ENCODE results near the gene TMEM81.

Gene TMEM81

DNA sequence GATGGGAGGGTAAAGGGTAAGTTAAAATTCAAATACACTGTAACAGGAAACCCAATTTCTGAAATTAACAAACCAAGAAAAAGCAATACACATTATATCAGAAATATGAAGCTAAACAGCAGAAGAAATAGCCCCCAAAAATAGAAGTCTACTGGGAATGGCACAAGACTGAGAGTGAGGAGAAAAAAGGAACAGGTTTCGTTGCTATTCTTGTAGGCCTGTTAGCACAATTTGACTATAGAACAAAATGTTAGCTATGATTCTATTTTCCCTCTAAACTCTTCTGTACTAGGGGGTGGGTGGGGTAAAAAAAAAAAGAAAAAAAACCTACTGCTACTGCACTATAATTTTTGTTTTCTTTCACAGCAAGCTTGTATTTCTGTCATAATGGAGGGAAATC lies 25.0 kb upstream of the TMEM81 start:
- DNase-seq (ENCODE audit: low read depth in 1 of 2, low spot score in 1 of 2), result no peak
- H3K4me3 ChIP-seq (replicated peaks; ENCODE audit: insufficient read depth, low read length), result no peak overlapping the region
- TF ChIP-seq, protein P1, sequence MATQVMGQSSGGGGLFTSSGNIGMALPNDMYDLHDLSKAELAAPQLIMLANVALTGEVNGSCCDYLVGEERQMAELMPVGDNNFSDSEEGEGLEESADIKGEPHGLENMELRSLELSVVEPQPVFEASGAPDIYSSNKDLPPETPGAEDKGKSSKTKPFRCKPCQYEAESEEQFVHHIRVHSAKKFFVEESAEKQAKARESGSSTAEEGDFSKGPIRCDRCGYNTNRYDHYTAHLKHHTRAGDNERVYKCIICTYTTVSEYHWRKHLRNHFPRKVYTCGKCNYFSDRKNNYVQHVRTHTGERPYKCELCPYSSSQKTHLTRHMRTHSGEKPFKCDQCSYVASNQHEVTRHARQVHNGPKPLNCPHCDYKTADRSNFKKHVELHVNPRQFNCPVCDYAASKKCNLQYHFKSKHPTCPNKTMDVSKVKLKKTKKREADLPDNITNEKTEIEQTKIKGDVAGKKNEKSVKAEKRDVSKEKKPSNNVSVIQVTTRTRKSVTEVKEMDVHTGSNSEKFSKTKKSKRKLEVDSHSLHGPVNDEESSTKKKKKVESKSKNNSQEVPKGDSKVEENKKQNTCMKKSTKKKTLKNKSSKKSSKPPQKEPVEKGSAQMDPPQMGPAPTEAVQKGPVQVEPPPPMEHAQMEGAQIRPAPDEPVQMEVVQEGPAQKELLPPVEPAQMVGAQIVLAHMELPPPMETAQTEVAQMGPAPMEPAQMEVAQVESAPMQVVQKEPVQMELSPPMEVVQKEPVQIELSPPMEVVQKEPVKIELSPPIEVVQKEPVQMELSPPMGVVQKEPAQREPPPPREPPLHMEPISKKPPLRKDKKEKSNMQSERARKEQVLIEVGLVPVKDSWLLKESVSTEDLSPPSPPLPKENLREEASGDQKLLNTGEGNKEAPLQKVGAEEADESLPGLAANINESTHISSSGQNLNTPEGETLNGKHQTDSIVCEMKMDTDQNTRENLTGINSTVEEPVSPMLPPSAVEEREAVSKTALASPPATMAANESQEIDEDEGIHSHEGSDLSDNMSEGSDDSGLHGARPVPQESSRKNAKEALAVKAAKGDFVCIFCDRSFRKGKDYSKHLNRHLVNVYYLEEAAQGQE (IDR thresholded peaks at IDR 0.05; ENCODE audit: insufficient replicate concordance, low read depth), result no peak
- TF ChIP-seq, protein P2, sequence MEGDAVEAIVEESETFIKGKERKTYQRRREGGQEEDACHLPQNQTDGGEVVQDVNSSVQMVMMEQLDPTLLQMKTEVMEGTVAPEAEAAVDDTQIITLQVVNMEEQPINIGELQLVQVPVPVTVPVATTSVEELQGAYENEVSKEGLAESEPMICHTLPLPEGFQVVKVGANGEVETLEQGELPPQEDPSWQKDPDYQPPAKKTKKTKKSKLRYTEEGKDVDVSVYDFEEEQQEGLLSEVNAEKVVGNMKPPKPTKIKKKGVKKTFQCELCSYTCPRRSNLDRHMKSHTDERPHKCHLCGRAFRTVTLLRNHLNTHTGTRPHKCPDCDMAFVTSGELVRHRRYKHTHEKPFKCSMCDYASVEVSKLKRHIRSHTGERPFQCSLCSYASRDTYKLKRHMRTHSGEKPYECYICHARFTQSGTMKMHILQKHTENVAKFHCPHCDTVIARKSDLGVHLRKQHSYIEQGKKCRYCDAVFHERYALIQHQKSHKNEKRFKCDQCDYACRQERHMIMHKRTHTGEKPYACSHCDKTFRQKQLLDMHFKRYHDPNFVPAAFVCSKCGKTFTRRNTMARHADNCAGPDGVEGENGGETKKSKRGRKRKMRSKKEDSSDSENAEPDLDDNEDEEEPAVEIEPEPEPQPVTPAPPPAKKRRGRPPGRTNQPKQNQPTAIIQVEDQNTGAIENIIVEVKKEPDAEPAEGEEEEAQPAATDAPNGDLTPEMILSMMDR (IDR thresholded peaks at IDR 0.05; ENCODE audit: insufficient read depth, low read length), result no peak
- no peak for TF ChIP-seq GABPA (IDR thresholded peaks at IDR 0.05; ENCODE audit: low read depth)
- TF ChIP-seq SPI1 (IDR thresholded peaks at IDR 0.05; ENCODE audit: borderline replicate concordance, low read depth), result no peak
- TF ChIP-seq POLR2AphosphoS5 (IDR thresholded peaks at IDR 0.05; ENCODE audit: low read depth), result no peak
- H3K27ac ChIP-seq (replicated peaks), result no peak overlapping the region
- no peaks in the 10 kb centered on the region for H3K27me3 ChIP-seq (ENCODE audit: insufficient read depth, poor library complexity, severe bottlenecking)

DNA sequence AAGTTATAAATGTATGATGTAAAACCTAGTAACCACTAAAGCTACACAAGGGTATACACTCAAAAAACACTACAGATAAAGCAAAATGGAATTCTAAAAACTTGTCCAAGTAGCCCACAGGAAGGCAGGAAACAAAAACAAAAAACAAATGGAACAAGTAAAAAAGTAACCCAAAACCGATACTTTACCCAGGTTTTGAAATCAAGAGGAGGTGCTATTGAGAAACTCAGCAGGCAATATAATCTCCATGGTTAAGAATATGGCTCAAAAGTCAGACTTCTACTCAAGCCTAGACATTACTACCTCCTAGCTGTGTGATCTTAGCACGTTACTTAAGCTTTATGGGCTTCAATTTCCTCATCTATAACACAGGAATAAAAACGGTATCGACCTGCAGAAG lies 24.2 kb upstream of the TMEM81 start:
- TF ChIP-seq GABPA (IDR thresholded peaks at IDR 0.05; ENCODE audit: low read depth) (no peak), POLR2AphosphoS5 (IDR thresholded peaks at IDR 0.05; ENCODE audit: low read depth) (no peak), SPI1 (IDR thresholded peaks at IDR 0.05; ENCODE audit: borderline replicate concordance, low read depth) (no peak)
- TF ChIP-seq, protein P2 (IDR thresholded peaks at IDR 0.05; ENCODE audit: insufficient read depth, low read length), result no peak
- TF ChIP-seq, protein P1 (IDR thresholded peaks at IDR 0.05; ENCODE audit: insufficient replicate concordance, low read depth), result no peak
- DNase-seq (ENCODE audit: low read depth in 1 of 2, low spot score in 1 of 2), result no peak

DNA sequence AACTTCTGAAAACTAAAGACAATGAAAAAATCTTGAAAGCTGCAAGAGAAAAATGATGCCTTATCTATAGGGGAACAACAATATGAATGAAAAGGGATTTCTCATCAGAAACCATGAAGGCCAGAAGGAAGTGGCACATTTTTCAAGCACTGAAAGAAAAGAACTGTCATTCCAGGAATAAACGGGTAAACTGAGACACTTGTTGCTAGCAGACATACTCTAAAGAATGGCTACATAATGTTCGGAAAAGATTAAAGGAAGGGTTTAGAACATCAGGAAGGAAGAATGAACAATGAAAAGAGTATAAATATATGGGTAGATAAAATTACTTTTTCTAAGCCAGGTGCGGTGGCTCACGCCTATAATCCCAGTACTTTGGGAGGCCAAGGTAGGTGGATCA lies 23.1 kb upstream of the TMEM81 start:
- H3K27ac ChIP-seq (replicated peaks), result no peak overlapping the region
- no peaks in the 10 kb centered on the region for H3K27me3 ChIP-seq (ENCODE audit: insufficient read depth, poor library complexity, severe bottlenecking)

More for the DNA sequence above, 24.2 kb upstream of the TMEM81 start:
- no peak overlapping the region for H3K27ac ChIP-seq (replicated peaks)
- H3K27me3 ChIP-seq (ENCODE audit: insufficient read depth, poor library complexity, severe bottlenecking), result no peaks in the 10 kb centered on the region
- H3K4me3 ChIP-seq (replicated peaks; ENCODE audit: insufficient read depth, low read length), result no peak overlapping the region

More for the DNA sequence above, 23.1 kb upstream of the TMEM81 start:
- DNase-seq (ENCODE audit: low read depth in 1 of 2, low spot score in 1 of 2), result no peak
- H3K4me3 ChIP-seq (replicated peaks; ENCODE audit: insufficient read depth, low read length), result no peak overlapping the region
- TF ChIP-seq, protein P1 (IDR thresholded peaks at IDR 0.05; ENCODE audit: insufficient replicate concordance, low read depth), result no peak
- TF ChIP-seq, protein P2 (IDR thresholded peaks at IDR 0.05; ENCODE audit: insufficient read depth, low read length), result no peak
- TF ChIP-seq SPI1 (IDR thresholded peaks at IDR 0.05; ENCODE audit: borderline replicate concordance, low read depth) (no peak), POLR2AphosphoS5 (IDR thresholded peaks at IDR 0.05; ENCODE audit: low read depth) (no peak), GABPA (IDR thresholded peaks at IDR 0.05; ENCODE audit: low read depth) (no peak)

All from HL-60 (cell line).